Heart right ventricle (tissue), 16 donors: Measurements from ENCODE around the gene PCTP. TPM values are rescaled to one million over a fixed set of nuclear protein-coding genes. Genes with fewer than 3 reads are reported as not detected.

Experiments
- ATAC-seq, 8 donors: fragments of 200-7000 bp; cut with Tn5 transposase; one replicate each; pipeline ENCODE4 v1.9.1; 2020; ENCODE audit warnings: mild to moderate bottlenecking in 8 of 8, moderate library complexity in 8 of 8, moderate number of reproducible peaks in 1 of 8
- DNase-seq, 2 donors: peaks; one replicate each; pipeline ENCODE4 v3.0.0-alpha.2; 2020
- H3K27ac ChIP-seq, 10 donors: fragments of 200-600 bp; sonication (generic) in 2 of 10; one replicate each; pipeline versions ENCODE4 v1.5.0 to v1.8.0; 2020 to 2022; ENCODE audit warnings: mild to moderate bottlenecking in 3 of 10
- H3K27me3 ChIP-seq, 7 donors: fragments of 200-600 bp; one replicate each; pipeline ENCODE4 v1.8.0; 2021 to 2022; ENCODE audit warnings: mild to moderate bottlenecking in 2 of 7
- H3K36me3 ChIP-seq, 9 donors: fragments of 200-600 bp; sonication (generic) in 1 of 9; one replicate each; pipeline versions ENCODE4 v1.5.0 to v1.8.0; 2020 to 2022; ENCODE audit warnings: mild to moderate bottlenecking in 2 of 9
- H3K4me1 ChIP-seq, 9 donors: fragments of 200-600 bp; sonication (generic) in 1 of 9; one replicate each; pipeline versions ENCODE4 v1.5.0 to v1.8.0; 2020 to 2022; ENCODE audit warnings: mild to moderate bottlenecking in 4 of 9
- H3K4me3 ChIP-seq, 10 donors: fragments of 200-600 bp; sonication (generic) in 2 of 10; one replicate each; pipeline versions ENCODE4 v1.5.0 to v1.8.0; 2020 to 2022; ENCODE audit warnings: mild to moderate bottlenecking in 7 of 10, moderate library complexity in 2 of 10
- H3K9me3 ChIP-seq, 11 donors: fragments of 200-600 bp in 10 of 11; sonication (generic) in 2 of 11; one replicate each; pipeline versions ENCODE4 v1.5.0 to v1.8.0; 2013 to 2022; ENCODE audit warnings: mild to moderate bottlenecking in 2 of 11, control low read depth in 1 of 11, moderate library complexity in 1 of 11
- WGBS, 2 donors: extraction: QIAGEN DNeasy Blood & Tissue Kit; methylation state at CpG; one replicate each; pipeline ENCODE4 v1.1.7; 2013; ENCODE audit warnings: inconsistent platforms in 1 of 2; 5-methylcytosine and 5-hydroxymethylcytosine counted together
- intact Hi-C, 10 donors: fragments of 100-400 bp; cut with DNase I; formaldehyde crosslinking; loops; one replicate each; pipeline versions ENCODE4 v1.11.1 to v1.14.2; 2022
- polyA plus RNA-seq, 2 donors: library from polyadenylated mRNA; stranded (reverse); fragments of 200-250 nt; gene quantifications; one replicate each; pipeline ENCODE4 v1.2.3, GENCODE V29; 2013
- total RNA-seq, 10 donors: library from RNA; stranded (reverse); fragmentation: NEBNext Ultra II Directional in 3 of 10; extraction: Animal tissue kit (Norgen Biotek cat#: 25700) in 3 of 10; gene quantifications; one replicate each; pipeline versions ENCODE4 v1.2.1 to v1.2.4, GENCODE V29; 2021 to 2023
- TF ChIP-seq, protein P1 (sequence below), 9 donors: fragments of 200-600 bp; sonication (generic) in 2 of 9; IDR thresholded peaks; one replicate each; pipeline versions ENCODE4 v1.5.0 to v1.8.0; 2021 to 2022; ENCODE audit warnings: antibody characterized with exemption in 9 of 9, mild to moderate bottlenecking in 5 of 9, moderate library complexity in 1 of 9
- donor health status: Arrhythmogenic right ventricular cardiomyopathy.
- donor health status: ischemic (EF 13 %, LVEDD 7.1; RV severe dilation, severe dysfunction).
- donor health status: healthy with polysubstance abuse.
- donor health status: DM: no; HTN: yes; CAD: no.
- donor health status: DM: no; HTN: no; CAD: no.
- donor health status: ischemic (EF 25% LVEDD 6.9; RV normal size, moderate dysfunction).
- donor health status: ischemic (EF 25% LVEDD 5.7; RV mildly dilated, moderate dysfunction).
- donor health status: healthy.
- donor health status: DM: yes; HTN: yes; CAD: no.
- donor health status: Ischemic cardiomyopathy.
- donor health status: ischemic (EF 35%, LVEDD 5.7; RV mildly dilated, moderate dysfunction).
- donor health status: nonischemic (EF 11% LVEDD 7.7; RV severe dilation, severe dysfunction).
- donor health status: DM: yes; HTN: yes; CAD: no.
- donor health status: PGD.
- donor health status: ischemic (EF 29% LVEDD 5.4; RV normal size, mild dysfunction).
- donor health status: nonischemic (EF 23%, LVEDD 6.1; RV moderate dilation, normal function).

Gene PCTP
- total and polyA plus RNA-seq, 12 donors, result 11.8 to 23.3 (median 18.5) TPM

DNA sequence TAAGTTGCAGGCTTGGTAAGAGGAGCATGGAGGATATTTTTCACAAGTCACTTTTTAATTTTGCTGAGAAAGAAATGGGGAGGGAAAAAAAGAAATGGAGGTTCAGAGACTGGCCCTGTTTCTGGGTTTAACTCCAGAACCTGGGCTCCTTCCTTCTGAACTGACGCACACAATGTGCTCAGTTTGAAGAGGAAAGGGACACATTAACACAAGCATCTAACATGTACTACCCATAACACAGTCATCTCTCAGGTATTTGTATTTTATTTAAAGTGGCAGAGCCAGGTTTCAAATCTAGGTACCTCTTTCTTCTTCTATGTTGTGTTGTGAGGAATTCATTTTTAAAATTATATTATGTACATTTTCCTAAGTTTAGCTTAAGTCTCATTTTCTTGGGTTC lies 22.9 kb upstream of the PCTP start:
- DNase-seq (no peak), ATAC-seq (no peak)
- Histone ChIP-seq H3K9me3 (no peaks in the 10 kb centered on the region), H3K4me3 (no peak overlapping the region), H3K27me3 (peaks cover 0 to 3% (median 0%) of the 10 kb centered on the region in 7 donors), H3K36me3 (no peaks in the 10 kb centered on the region), H3K4me1 (peaks cover 5 to 67% (median 51%) of the 10 kb centered on the region in 9 donors), H3K27ac (peak overlapping the region in 2 of 10 donors; percentile 37 to 42)
- 97 to 100% methylated on average over 1 of the region's 1 CpG for WGBS, 2 donors
- TF ChIP-seq, protein P1, sequence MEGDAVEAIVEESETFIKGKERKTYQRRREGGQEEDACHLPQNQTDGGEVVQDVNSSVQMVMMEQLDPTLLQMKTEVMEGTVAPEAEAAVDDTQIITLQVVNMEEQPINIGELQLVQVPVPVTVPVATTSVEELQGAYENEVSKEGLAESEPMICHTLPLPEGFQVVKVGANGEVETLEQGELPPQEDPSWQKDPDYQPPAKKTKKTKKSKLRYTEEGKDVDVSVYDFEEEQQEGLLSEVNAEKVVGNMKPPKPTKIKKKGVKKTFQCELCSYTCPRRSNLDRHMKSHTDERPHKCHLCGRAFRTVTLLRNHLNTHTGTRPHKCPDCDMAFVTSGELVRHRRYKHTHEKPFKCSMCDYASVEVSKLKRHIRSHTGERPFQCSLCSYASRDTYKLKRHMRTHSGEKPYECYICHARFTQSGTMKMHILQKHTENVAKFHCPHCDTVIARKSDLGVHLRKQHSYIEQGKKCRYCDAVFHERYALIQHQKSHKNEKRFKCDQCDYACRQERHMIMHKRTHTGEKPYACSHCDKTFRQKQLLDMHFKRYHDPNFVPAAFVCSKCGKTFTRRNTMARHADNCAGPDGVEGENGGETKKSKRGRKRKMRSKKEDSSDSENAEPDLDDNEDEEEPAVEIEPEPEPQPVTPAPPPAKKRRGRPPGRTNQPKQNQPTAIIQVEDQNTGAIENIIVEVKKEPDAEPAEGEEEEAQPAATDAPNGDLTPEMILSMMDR (IDR thresholded peaks at IDR 0.05), result no peak
- intact Hi-C loops, result loop anchor here in 1 of 10 donors (10.0 kb wide), 1 partner anchor 443 kb away; no protein-coding TSS in a partner anchor

DNA sequence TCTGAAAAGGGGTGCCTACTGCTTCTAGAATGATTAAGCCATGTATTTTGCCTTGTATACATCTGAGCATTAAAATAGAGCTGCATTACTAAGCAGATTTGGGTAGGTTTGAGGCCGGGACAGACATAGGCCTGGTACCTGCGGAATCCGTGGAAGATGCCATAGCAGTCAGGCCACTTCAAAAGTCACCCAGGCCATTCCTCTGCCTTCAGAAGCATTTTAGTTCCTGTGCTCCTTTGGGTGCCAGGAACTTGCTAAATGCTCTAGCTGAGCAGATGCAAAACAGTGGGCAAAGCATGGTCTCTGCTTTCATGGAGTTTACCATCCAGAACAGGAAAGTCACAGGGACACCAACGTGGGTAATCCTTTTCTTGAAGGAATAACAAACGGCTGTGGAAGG lies 22.5 kb upstream of the PCTP start:
- intact Hi-C loops, result loop anchor here in 1 of 10 donors (10.0 kb wide), 1 partner anchor 444 kb away; no protein-coding TSS in a partner anchor
- Histone ChIP-seq H3K36me3 (no peaks in the 10 kb centered on the region), H3K9me3 (no peaks in the 10 kb centered on the region), H3K4me3 (no peak overlapping the region), H3K27ac (peak overlapping the region in 3 of 10 donors; percentile 22 to 42 (median 37)), H3K4me1 (peaks cover 5 to 67% (median 52%) of the 10 kb centered on the region in 9 donors), H3K27me3 (peaks cover 0 to 3% (median 0%) of the 10 kb centered on the region in 7 donors)
- TF ChIP-seq, protein P1 (IDR thresholded peaks at IDR 0.05), result no peak
- no peak for DNase-seq
- 87 to 89% methylated on average over 5 of the region's 5 CpGs for WGBS, 2 donors
- no peak for ATAC-seq

DNA sequence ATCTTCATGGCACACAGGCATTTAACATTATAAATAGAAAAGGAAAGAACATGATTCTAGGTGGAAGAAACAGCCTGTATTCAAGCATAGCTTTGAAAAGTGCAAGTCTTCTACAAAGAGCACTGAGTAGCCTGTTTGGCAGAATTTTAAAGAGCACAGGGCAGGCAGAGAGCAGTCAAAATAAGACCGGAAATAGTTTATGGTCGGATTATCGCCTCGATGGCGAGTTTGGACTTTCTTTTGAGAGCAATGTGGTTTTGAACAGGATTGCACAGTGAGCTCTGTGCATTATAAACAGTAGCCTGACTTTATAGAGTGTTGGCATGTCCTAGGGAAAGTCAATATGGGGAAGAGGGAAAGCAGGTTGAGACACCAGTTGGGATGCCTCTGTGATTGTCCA lies 22.0 kb upstream of the PCTP start:
- WGBS, 2 donors, result 88 to 90% methylated on average over 5 of the region's 5 CpGs
- Histone ChIP-seq H3K36me3 (no peaks in the 10 kb centered on the region), H3K9me3 (no peaks in the 10 kb centered on the region), H3K27ac (peak overlapping the region in 5 of 10 donors; percentile 5 to 42 (median 26)), H3K27me3 (peaks cover 0 to 3% (median 0%) of the 10 kb centered on the region in 7 donors), H3K4me3 (no peak overlapping the region), H3K4me1 (peaks cover 5 to 69% (median 56%) of the 10 kb centered on the region in 9 donors)
- ATAC-seq (no peak), DNase-seq (no peak)
- TF ChIP-seq, protein P1 (IDR thresholded peaks at IDR 0.05), result no peak
- intact Hi-C loops, result loop anchor here in 1 of 10 donors (10.0 kb wide), 1 partner anchor 444 kb away; no protein-coding TSS in a partner anchor

DNA sequence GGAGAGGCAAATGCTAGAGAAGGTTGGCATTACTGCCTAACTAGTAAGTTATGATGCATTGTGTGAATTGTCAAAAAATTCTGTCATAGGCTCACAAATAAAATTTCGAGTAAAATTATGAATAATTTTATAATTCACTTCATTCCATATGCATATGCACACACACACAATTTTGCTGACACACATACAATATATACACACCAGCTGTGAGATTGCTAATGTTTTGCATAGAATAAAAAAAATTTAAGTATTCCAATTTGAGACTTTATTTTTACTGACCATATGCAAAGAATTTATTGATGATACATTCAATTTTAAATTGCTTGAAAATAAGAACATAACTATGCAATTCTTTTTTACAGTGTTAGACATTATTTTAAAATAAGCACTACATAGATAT lies 21.4 kb upstream of the PCTP start:
- Histone ChIP-seq H3K27ac (peak overlapping the region in 5 of 10 donors; percentile 26 to 85 (median 42)), H3K36me3 (no peaks in the 10 kb centered on the region), H3K27me3 (peaks cover 0 to 3% (median 0%) of the 10 kb centered on the region in 7 donors), H3K4me3 (peak overlapping the region in 1 of 10 donors; percentile 32), H3K9me3 (no peaks in the 10 kb centered on the region), H3K4me1 (peaks cover 5 to 68% (median 59%) of the 10 kb centered on the region in 9 donors)
- no peak for ATAC-seq
- TF ChIP-seq, protein P1 (IDR thresholded peaks at IDR 0.05), result no peak
- intact Hi-C loops, result loop anchor here in 1 of 10 donors (10.0 kb wide), 1 partner anchor 445 kb away; no protein-coding TSS in a partner anchor
- WGBS, 2 donors, result 93 to 94% methylated on average over 1 of the region's 1 CpG
- DNase-seq, result no peak
